Activated B cell treated with CpG ODN at 0.5 μM for 24 hours (primary cell): Measurements from ENCODE around the gene NRF1. TPM values are rescaled to one million over a fixed set of nuclear protein-coding genes. Genes with fewer than 3 reads are reported as not detected.

ENCODE experiments used
- ATAC-seq: fragments of 200-7000 bp; cut with Tn5 transposase; one replicate; pipeline ENCODE4 v1.10.0; 2021; ENCODE audit warnings: low read depth, mild to moderate bottlenecking, moderate library complexity
- CTCF ChIA-PET: fragments of 350-600 bp; sonication (Branson Sonifier 250); formaldehyde crosslinking; loops from one replicate; lab custom pipeline; 2021; ENCODE audit warnings: antibody characterized with exemption; lab: Charles Lee
- POLR2A ChIA-PET: fragments of 350-600 bp; sonication (Branson Sonifier 250); formaldehyde crosslinking; loops from one replicate; lab custom pipeline; 2021; ENCODE audit warnings: antibody characterized with exemption; lab: Charles Lee
- DNase-seq: peaks from one replicate; pipeline ENCODE4 v3.0.0; 2022
- H3K27ac Mint-ChIP-seq: one replicate; pipeline ENCODE4 v1.8.0; 2020; ENCODE audit warnings: mixed read lengths
- H3K27me3 Mint-ChIP-seq: one replicate; pipeline ENCODE4 v1.8.0; 2021; ENCODE audit warnings: mixed read lengths
- H3K36me3 Mint-ChIP-seq: one replicate; pipeline ENCODE4 v1.8.0; 2021; ENCODE audit warnings: low read depth, mixed read lengths
- H3K4me1 Mint-ChIP-seq: one replicate; pipeline ENCODE4 v1.8.0; 2021; ENCODE audit warnings: mixed read lengths
- H3K4me3 Mint-ChIP-seq: one replicate; pipeline ENCODE4 v1.8.0; 2020; ENCODE audit warnings: mild to moderate bottlenecking, mixed read lengths
- H3K9me3 Mint-ChIP-seq: one replicate; pipeline ENCODE4 v1.8.0; 2020; ENCODE audit warnings: mixed read lengths
- CTCF ChIP-seq: fragments of 200-600 bp; IDR thresholded peaks from one replicate; pipeline ENCODE4 v1.8.0; 2022; ENCODE audit warnings: antibody characterized with exemption, mild to moderate bottlenecking
- intact Hi-C: fragments of 100-400 bp; cut with micrococcal nuclease; formaldehyde crosslinking; loops from one replicate; pipeline ENCODE4 v1.15.1; 2024
- total RNA-seq: library from RNA; stranded (reverse); gene quantifications from 2 replicates; pipeline ENCODE4 v1.2.3, GENCODE V29; 2022

NRF1 gene
- total RNA-seq, 1 donor from 2014 or later: 27.4 TPM

GRCh38 chr7:129786825-129787563 lies 175.5 kb downstream of the NRF1 start:
- H3K36me3 Mint-ChIP-seq: no peaks in the 10 kb centered on the region
- ChIA-PET POLR2A (no interaction called here), CTCF (no interaction called here)
- H3K27ac Mint-ChIP-seq: no peak overlapping the region
- TF ChIP-seq CTCF: no peak
- intact Hi-C loops: loop anchor here (10.0 kb wide), 1 partner anchor 948 kb away; the partner anchor contains the start of gene KLF14
- DNase-seq: no peak
- peaks cover 36% of the 10 kb centered on the region for H3K4me1 Mint-ChIP-seq
- H3K4me3 Mint-ChIP-seq: no peak overlapping the region
- peaks cover 55% of the 10 kb centered on the region for H3K27me3 Mint-ChIP-seq
- ATAC-seq: no peak
- no peaks in the 10 kb centered on the region for H3K9me3 Mint-ChIP-seq

GRCh38 chr7:129789000-129789399 lies 177.5 kb downstream of the NRF1 start:
- no peak for TF ChIP-seq CTCF
- Mint-ChIP-seq H3K4me1 (peaks cover 19% of the 10 kb centered on the region), H3K9me3 (no peaks in the 10 kb centered on the region), H3K4me3 (no peak overlapping the region), H3K27me3 (peaks cover 38% of the 10 kb centered on the region), H3K36me3 (no peaks in the 10 kb centered on the region), H3K27ac (no peak overlapping the region)
- DNase-seq: no peak
- ChIA-PET POLR2A (no interaction called here), CTCF (no interaction called here)
- intact Hi-C loops: loop anchor here (10.0 kb wide), 1 partner anchor 946 kb away; the partner anchor contains the start of gene KLF14
- no peak for ATAC-seq

- POLR2A ChIA-PET: no interaction called here
- Mint-ChIP-seq H3K9me3 (no peaks in the 10 kb centered on the region), H3K36me3 (no peaks in the 10 kb centered on the region), H3K4me1 (peaks cover 16% of the 10 kb centered on the region), H3K4me3 (no peak overlapping the region), H3K27me3 (peaks cover 36% of the 10 kb centered on the region), H3K27ac (no peak overlapping the region)
- no peak for TF ChIP-seq CTCF
- ATAC-seq: no peak
- intact Hi-C loops: loop anchor here (10.0 kb wide), 1 partner anchor 945 kb away; the partner anchor contains the start of gene KLF14
- CTCF ChIA-PET: no interaction called here
- DNase-seq: no peak
These were observed 178.1 kb downstream of the NRF1 start for GRCh38 chr7:129789652-129790051.

GRCh38 chr7:129790136-129790535 lies 178.6 kb downstream of the NRF1 start:
- H3K4me3 Mint-ChIP-seq: no peak overlapping the region
- no peaks in the 10 kb centered on the region for H3K9me3 Mint-ChIP-seq
- peaks cover 34% of the 10 kb centered on the region for H3K27me3 Mint-ChIP-seq
- ChIA-PET POLR2A (interaction anchor here (0.6 kb wide), 1 partner anchor 10 kb away, joined by 5 read pairs; no protein-coding TSS in a partner anchor), CTCF (no interaction called here)
- no peak for TF ChIP-seq CTCF
- no peak overlapping the region for H3K27ac Mint-ChIP-seq
- H3K4me1 Mint-ChIP-seq: peaks cover 11% of the 10 kb centered on the region
- no peak for ATAC-seq
- no peak for DNase-seq
- intact Hi-C loops: no loop called here
- no peaks in the 10 kb centered on the region for H3K36me3 Mint-ChIP-seq

- ChIA-PET POLR2A (no interaction called here), CTCF (no interaction called here)
- Mint-ChIP-seq H3K4me1 (no peaks in the 10 kb centered on the region), H3K27me3 (peaks cover 13% of the 10 kb centered on the region), H3K36me3 (no peaks in the 10 kb centered on the region), H3K9me3 (no peaks in the 10 kb centered on the region), H3K27ac (no peak overlapping the region), H3K4me3 (no peak overlapping the region)
- no peak for TF ChIP-seq CTCF
- ATAC-seq (no peak), DNase-seq (no peak)
- intact Hi-C loops: no loop called here
These were observed 181.2 kb downstream of the NRF1 start for GRCh38 chr7:129792721-129793120.
